ENCODE results near the gene WDR41. TPM values are rescaled to one million over a fixed set of nuclear protein-coding genes. Genes with fewer than 3 reads are reported as not detected.
A peak's percentile ranks its signal among the peaks of the same experiment; 100 is the strongest.
"Not testable (repeated sequence)": the region's sequence is repeated elsewhere in the genome, so short reads cannot be mapped to it uniquely, and the experiment has no call there.

WDR41 gene
- total RNA-seq, 4 donors from 2014 or later, result 23.2 to 55.7 (median 33.2) TPM

DNA sequence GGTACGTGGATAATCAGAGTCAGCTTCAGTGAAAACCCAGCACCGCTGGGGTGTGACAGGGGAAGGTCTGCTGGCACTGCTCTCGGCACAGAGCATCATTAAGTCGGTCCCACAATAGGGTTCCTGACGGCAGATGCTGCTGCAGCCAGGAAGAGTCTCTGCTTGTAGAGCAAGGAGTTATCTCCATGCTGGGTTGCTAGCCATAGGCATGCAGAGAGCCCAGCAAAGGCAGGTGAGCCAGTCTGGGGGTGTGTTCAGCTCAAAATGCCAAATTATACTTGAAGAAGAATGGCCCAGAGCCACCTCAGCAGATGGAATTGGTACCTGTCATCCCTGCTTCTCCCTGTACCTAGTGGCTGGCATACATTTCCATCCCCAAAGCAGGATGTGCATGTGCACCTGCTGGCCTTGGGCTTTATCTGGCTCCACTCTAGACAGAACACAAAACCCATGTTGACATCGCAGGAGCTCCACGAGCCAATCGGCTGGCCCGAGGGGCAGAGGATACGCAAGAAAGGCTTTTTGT lies 100.8 kb downstream of the WDR41 start:
- TF ChIP-seq, protein P1, sequence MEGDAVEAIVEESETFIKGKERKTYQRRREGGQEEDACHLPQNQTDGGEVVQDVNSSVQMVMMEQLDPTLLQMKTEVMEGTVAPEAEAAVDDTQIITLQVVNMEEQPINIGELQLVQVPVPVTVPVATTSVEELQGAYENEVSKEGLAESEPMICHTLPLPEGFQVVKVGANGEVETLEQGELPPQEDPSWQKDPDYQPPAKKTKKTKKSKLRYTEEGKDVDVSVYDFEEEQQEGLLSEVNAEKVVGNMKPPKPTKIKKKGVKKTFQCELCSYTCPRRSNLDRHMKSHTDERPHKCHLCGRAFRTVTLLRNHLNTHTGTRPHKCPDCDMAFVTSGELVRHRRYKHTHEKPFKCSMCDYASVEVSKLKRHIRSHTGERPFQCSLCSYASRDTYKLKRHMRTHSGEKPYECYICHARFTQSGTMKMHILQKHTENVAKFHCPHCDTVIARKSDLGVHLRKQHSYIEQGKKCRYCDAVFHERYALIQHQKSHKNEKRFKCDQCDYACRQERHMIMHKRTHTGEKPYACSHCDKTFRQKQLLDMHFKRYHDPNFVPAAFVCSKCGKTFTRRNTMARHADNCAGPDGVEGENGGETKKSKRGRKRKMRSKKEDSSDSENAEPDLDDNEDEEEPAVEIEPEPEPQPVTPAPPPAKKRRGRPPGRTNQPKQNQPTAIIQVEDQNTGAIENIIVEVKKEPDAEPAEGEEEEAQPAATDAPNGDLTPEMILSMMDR (IDR thresholded peaks at IDR 0.05), result no peak
- TF ChIP-seq POLR2A (IDR thresholded peaks at IDR 0.05), result no peak
- no peak for TF ChIP-seq EP300 (IDR thresholded peaks at IDR 0.05)
- no peak for TF ChIP-seq POLR2AphosphoS5 (IDR thresholded peaks at IDR 0.05)
- ATAC-seq, result no peak
- Histone ChIP-seq H3K4me1 (no peaks in the 10 kb centered on the region), H3K27me3 (no peaks in the 10 kb centered on the region), H3K9me3 (no peaks in the 10 kb centered on the region), H3K4me3 (no peak overlapping the region), H3K36me3 (no peaks in the 10 kb centered on the region), H3K27ac (no peak overlapping the region)
- WGBS, 2 donors (ENCODE audit: low coverage in 1 of 2), result 96 to 100% methylated on average over 4 to 10 of the region's 10 CpGs

DNA sequence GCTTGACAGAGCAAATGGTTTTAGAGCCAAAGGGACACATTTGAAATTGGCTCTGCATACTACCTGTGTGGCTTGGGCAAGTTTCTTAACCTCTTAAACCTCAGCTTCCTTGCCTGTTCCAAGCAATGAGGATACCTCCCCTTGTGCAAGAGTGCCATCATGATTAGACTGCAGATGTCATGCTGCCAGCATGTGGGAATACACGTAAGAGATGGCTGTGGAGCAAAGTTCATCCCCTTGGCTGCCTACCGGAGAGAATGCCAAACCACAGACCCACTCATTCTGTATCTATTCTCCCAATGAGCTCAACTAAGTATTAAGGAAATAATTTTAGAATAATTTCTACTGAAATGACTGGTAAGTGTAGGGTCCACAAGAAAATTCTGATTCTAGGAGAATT lies 101.3 kb downstream of the WDR41 start:
- Histone ChIP-seq H3K4me1 (no peaks in the 10 kb centered on the region), H3K27me3 (no peaks in the 10 kb centered on the region), H3K27ac (no peak overlapping the region), H3K9me3 (no peaks in the 10 kb centered on the region), H3K36me3 (no peaks in the 10 kb centered on the region), H3K4me3 (no peak overlapping the region)
- TF ChIP-seq POLR2AphosphoS5 (IDR thresholded peaks at IDR 0.05) (no peak), POLR2A (IDR thresholded peaks at IDR 0.05) (no peak), EP300 (IDR thresholded peaks at IDR 0.05) (no peak)
- TF ChIP-seq, protein P1 (IDR thresholded peaks at IDR 0.05), result no peak
- peak; percentile 34 for ATAC-seq
- 67 to 75% methylated on average over 1 to 2 of the region's 2 CpGs for whole genome bisulfite sequencing, 2 donors (ENCODE audit: low coverage in 1 of 2)

DNA sequence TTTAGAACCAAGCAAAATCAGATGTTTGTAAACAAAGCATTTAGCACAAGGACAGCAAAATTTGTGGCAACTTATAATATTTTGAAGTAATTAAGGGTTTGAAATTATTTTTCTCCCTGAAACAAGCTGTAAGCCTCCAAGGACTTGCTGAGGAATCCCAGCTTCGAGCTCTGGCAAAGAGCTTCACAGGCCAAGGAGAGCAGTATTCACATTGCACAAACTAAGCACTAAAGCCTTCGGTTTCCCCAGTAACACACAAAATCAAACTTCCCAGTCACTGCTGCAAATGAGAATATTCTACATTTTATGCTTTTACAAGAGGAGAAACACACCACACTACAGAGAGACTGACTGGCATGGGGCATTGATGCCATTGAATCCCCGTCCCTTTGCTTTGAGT lies 101.9 kb downstream of the WDR41 start:
- H3K4me1 ChIP-seq, result no peaks in the 10 kb centered on the region
- H3K9me3 ChIP-seq, result no peaks in the 10 kb centered on the region
- no peaks in the 10 kb centered on the region for H3K36me3 ChIP-seq
- TF ChIP-seq POLR2AphosphoS5 (IDR thresholded peaks at IDR 0.05) (no peak), POLR2A (IDR thresholded peaks at IDR 0.05) (no peak)
- H3K4me3 ChIP-seq, result no peak overlapping the region
- WGBS, 2 donors (ENCODE audit: low coverage in 1 of 2), result 56 to 68% methylated on average over 3 of the region's 3 CpGs
- H3K27ac ChIP-seq, result no peak overlapping the region
- H3K27me3 ChIP-seq, result no peaks in the 10 kb centered on the region
- no peak for ATAC-seq

DNA sequence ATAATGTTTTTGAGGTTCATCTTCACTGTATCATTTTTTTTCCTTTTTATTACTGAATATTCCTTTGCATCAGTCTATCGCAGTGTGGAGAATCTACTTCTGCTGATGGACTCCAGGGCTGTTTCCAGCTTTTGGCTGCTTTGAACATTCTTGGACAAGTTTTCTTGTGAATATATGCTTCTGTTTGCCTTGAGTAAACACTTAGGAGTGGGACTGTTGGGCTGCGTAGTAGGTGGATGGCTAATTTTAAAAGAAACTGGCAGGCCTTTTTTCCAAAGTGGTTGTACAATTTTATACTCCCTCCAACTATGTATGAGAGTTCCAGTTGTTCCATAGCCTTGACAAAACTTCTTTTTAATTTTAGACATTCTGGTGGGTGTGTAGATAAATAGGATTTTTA lies 102.4 kb downstream of the WDR41 start:
- Histone ChIP-seq H3K27me3 (no peaks in the 10 kb centered on the region), H3K9me3 (no peaks in the 10 kb centered on the region), H3K4me3 (no peak overlapping the region), H3K4me1 (no peaks in the 10 kb centered on the region), H3K27ac (no peak overlapping the region), H3K36me3 (no peaks in the 10 kb centered on the region)
- ATAC-seq, result no peak
- WGBS, 2 donors (ENCODE audit: low coverage in 1 of 2), result 35% methylated on average over 2 of the region's 2 CpGs; no CpG with 5 or more reads in 1 of the 2 donors
- no peak for TF ChIP-seq POLR2AphosphoS5 (IDR thresholded peaks at IDR 0.05)
- TF ChIP-seq EP300 (IDR thresholded peaks at IDR 0.05), result no peak
- TF ChIP-seq, protein P1 (IDR thresholded peaks at IDR 0.05), result no peak
- no peak for TF ChIP-seq POLR2A (IDR thresholded peaks at IDR 0.05)

DNA sequence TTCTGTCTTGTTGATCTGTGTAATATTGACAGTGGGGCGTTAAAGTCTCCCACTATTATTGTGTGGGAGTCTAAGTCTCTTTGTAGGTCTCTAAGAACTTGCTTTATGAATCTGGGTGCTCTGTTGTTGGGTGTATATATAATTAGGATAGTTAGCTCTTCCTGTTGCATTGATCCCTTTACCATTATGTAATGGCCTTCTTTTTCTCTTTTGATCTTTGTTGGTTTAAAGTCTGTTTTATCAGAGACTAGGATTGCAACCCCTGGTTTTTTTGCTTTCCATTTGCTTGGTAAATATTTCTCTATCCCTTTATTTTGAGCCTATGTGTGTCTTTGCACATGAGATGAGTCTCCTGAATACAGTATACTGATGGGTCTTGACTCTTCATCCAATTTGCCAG lies 105.8 kb downstream of the WDR41 start:
- not testable (repeated sequence) for ATAC-seq, H3K4me1 ChIP-seq, H3K36me3 ChIP-seq, H3K27ac ChIP-seq, H3K9me3 ChIP-seq, H3K4me3 ChIP-seq, H3K27me3 ChIP-seq
- 83 to 100% methylated on average over 1 of the region's 1 CpG for WGBS, 2 donors (ENCODE audit: low coverage in 1 of 2)

DNA sequence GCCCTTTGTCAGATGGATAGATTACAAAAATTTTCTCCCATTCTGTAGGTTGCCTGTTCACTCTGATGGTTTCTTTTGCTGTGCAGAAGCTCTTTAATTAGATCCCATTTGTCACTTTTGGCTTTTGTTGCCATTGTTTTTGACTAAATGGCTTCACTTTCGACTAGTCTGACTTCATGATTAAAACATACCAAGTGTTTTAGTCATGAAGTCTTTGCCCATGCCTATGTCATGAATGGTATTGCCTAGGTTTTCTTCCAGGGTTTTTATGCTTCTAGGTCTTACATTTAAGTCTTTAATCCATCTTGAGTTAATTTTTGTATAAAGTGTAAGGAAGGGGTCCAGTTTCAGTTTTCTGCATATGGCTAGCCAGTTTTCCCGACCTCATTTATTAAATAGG lies 108.8 kb downstream of the WDR41 start:
- H3K27ac ChIP-seq, H3K36me3 ChIP-seq, H3K4me1 ChIP-seq, H3K9me3 ChIP-seq, H3K4me3 ChIP-seq, ATAC-seq, H3K27me3 ChIP-seq: not testable (repeated sequence)
- 86 to 93% methylated on average over 2 of the region's 2 CpGs for WGBS, 2 donors (ENCODE audit: low coverage in 1 of 2)

Other genes with a start within 250 kb of the WDR41 start
- gene OTP, start 146.4 kb upstream of the WDR41 start, total RNA-seq, result under 1 TPM in 1 of 4 donors, not detected in 3; 0.50 TPM